Vagina (tissue), 2 donors: ENCODE results near the gene PTF1A. TPM values are rescaled to one million over a fixed set of nuclear protein-coding genes. Genes with fewer than 3 reads are reported as not detected.

Experiments
- DNase-seq, 2 donors: peaks; one replicate each; pipeline ENCODE4 v3.0.0-alpha.2; 2017; ENCODE audit errors: extremely low spot score in 2 of 2
- H3K27ac ChIP-seq: fragments of 200-600 bp; sonication (generic); one replicate; pipeline ENCODE4 v1.5.1; 2019
- H3K27me3 ChIP-seq: fragments of 200-600 bp; sonication (generic); one replicate; pipeline ENCODE4 v1.5.1; 2019
- H3K36me3 ChIP-seq, 2 donors: fragments of 200-600 bp; sonication (generic); one replicate each; pipeline ENCODE4 v1.5.1; 2017 to 2019
- H3K4me1 ChIP-seq: fragments of 200-600 bp; sonication (generic); one replicate; pipeline ENCODE4 v1.5.1; 2019
- H3K4me3 ChIP-seq, 2 donors: fragments of 200-600 bp; sonication (generic); 1 replicate in 1 of 2; 2 replicates in 1 of 2; pipeline ENCODE4 v1.5.1; 2016 to 2019
- H3K9me3 ChIP-seq: fragments of 200-600 bp; sonication (generic); one replicate; pipeline ENCODE4 v1.5.1; 2019
- CTCF ChIP-seq, 3 experiments: fragments of 450-650 bp in 2 of 3; fragments of 200-600 bp in 1 of 3; sonication (generic) in 1 of 3; IDR thresholded peaks; one replicate each; pipeline ENCODE4 v1.5.1; 2017 to 2019; ENCODE audit warnings: antibody characterized with exemption in 3 of 3, mild to moderate bottlenecking in 2 of 3, moderate library complexity in 2 of 3
- POLR2A ChIP-seq, 2 donors: fragments of 450-650 bp; IDR thresholded peaks; one replicate each; pipeline ENCODE4 v1.6.1; 2017; ENCODE audit warnings: antibody characterized with exemption in 2 of 2, mild to moderate bottlenecking in 2 of 2, moderate library complexity in 2 of 2
- POLR2AphosphoS5 ChIP-seq, 2 donors: sonication (generic); formaldehyde crosslinking; IDR thresholded peaks; one replicate each; pipeline ENCODE4 v1.9.0; 2017; ENCODE audit warnings: antibody characterized with exemption in 2 of 2, mild to moderate bottlenecking in 2 of 2, low read depth in 1 of 2; ENCODE audit not compliant: insufficient read depth in 1 of 2
- intact Hi-C: fragments of 100-400 bp; cut with DNase I; formaldehyde crosslinking; loops from one replicate; pipeline ENCODE4 v1.15.1; 2023
- total RNA-seq: library from RNA; depleted of rRNA; stranded (reverse); fragments of >200 nt; gene quantifications from one replicate; pipeline ENCODE4 v1.2.3, GENCODE V29; 2016

The PTF1A gene
- total RNA-seq, 1 donor from 2014 or later, result not detected

DNA sequence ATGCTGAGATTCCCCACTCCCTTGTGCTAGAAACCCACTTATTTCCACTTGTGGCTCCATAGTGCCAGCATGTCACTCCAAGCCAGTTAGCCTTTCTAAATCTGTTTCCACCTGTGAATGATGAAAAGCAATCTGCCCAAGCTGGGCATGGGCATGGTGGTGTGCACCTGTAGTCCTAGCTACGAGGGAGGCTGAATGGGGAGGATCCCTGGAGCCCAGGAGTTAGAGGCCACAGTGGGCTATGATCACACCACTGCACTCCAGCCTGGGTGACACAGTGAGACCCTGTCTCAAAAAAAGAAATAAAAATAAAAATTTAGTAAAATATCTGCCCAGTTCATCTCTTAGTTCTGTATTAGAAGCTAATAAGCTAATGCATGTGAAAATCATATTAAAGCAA is 5.0 kb upstream of the PTF1A start:
- Histone ChIP-seq H3K36me3 (no peaks in the 10 kb centered on the region), H3K27ac (no peak overlapping the region), H3K9me3 (no peaks in the 10 kb centered on the region), H3K4me3 (no peak overlapping the region), H3K27me3 (no peaks in the 10 kb centered on the region), H3K4me1 (no peaks in the 10 kb centered on the region)
- DNase-seq, result no peak
- no peak for TF ChIP-seq CTCF (IDR thresholded peaks at IDR 0.05)
- no peak for TF ChIP-seq POLR2A (IDR thresholded peaks at IDR 0.05)
- no peak for TF ChIP-seq POLR2AphosphoS5 (IDR thresholded peaks at IDR 0.05; ENCODE audit: insufficient read depth in 1 of 2, low read depth in 1 of 2)
- intact Hi-C loops, result no loop called here

- intact Hi-C loops, result no loop called here
- Histone ChIP-seq H3K9me3 (no peaks in the 10 kb centered on the region), H3K4me3 (no peak overlapping the region), H3K36me3 (no peaks in the 10 kb centered on the region), H3K27ac (no peak overlapping the region), H3K4me1 (no peaks in the 10 kb centered on the region), H3K27me3 (no peaks in the 10 kb centered on the region)
- DNase-seq, result peak in 1 of 2 donors; percentile 56
- TF ChIP-seq POLR2A (IDR thresholded peaks at IDR 0.05) (no peak), POLR2AphosphoS5 (IDR thresholded peaks at IDR 0.05; ENCODE audit: insufficient read depth in 1 of 2, low read depth in 1 of 2) (no peak), CTCF (IDR thresholded peaks at IDR 0.05) (no peak)
These were observed 3.1 kb upstream of the PTF1A start for GRCh38 chr10:23189024-23189423.

- H3K4me1 ChIP-seq, result no peaks in the 10 kb centered on the region
- TF ChIP-seq POLR2A (IDR thresholded peaks at IDR 0.05) (no peak), POLR2AphosphoS5 (IDR thresholded peaks at IDR 0.05; ENCODE audit: insufficient read depth in 1 of 2, low read depth in 1 of 2) (no peak), CTCF (IDR thresholded peaks at IDR 0.05) (no peak)
- no peaks in the 10 kb centered on the region for H3K27me3 ChIP-seq
- no peak overlapping the region for H3K27ac ChIP-seq
- H3K4me3 ChIP-seq, result no peak overlapping the region
- intact Hi-C loops, result no loop called here
- peak in 1 of 2 donors; percentile 37 for DNase-seq
- H3K36me3 ChIP-seq, result no peaks in the 10 kb centered on the region
- H3K9me3 ChIP-seq, result no peaks in the 10 kb centered on the region
These were observed 994 bp upstream of the PTF1A start for GRCh38 chr10:23190872-23191763.

DNA sequence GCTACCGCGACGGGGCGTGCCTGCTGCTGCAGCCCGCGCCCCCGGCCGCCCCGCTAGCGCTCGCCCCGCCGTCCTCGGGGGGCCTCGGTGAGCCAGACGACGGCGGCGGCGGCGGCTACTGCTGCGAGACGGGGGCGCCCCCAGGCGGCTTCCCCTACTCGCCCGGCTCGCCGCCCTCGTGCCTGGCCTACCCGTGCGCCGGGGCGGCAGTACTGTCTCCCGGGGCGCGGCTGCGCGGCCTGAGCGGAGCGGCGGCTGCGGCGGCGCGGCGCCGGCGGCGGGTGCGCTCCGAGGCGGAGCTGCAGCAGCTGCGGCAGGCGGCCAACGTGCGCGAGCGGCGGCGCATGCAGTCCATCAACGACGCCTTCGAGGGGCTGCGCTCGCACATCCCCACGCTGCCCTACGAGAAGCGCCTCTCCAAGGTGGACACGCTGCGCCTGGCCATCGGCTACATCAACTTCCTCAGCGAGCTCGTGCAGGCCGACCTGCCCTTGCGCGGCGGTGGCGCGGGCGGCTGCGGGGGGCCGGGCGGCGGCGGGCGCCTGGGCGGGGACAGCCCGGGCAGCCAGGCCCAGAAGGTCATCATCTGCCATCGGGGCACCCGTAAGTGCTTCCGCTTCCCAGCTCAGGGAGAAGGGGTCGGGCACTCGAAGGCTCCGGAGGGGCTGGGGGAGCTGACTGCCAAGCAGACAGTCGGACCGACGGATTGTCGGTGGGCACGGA is 761 bp downstream of the PTF1A start:
- no peaks in the 10 kb centered on the region for H3K27me3 ChIP-seq
- intact Hi-C loops, result no loop called here
- no peak for TF ChIP-seq POLR2A (IDR thresholded peaks at IDR 0.05)
- TF ChIP-seq CTCF (IDR thresholded peaks at IDR 0.05), result no peak
- no peak for TF ChIP-seq POLR2AphosphoS5 (IDR thresholded peaks at IDR 0.05; ENCODE audit: insufficient read depth in 1 of 2, low read depth in 1 of 2)
- peak in 1 of 2 donors; percentile 77 for DNase-seq
- no peaks in the 10 kb centered on the region for H3K9me3 ChIP-seq
- H3K4me1 ChIP-seq, result no peaks in the 10 kb centered on the region
- no peaks in the 10 kb centered on the region for H3K36me3 ChIP-seq
- no peak overlapping the region for H3K4me3 ChIP-seq
- H3K27ac ChIP-seq, result no peak overlapping the region
